ENCODE measurements around the gene KCP.

DNA sequence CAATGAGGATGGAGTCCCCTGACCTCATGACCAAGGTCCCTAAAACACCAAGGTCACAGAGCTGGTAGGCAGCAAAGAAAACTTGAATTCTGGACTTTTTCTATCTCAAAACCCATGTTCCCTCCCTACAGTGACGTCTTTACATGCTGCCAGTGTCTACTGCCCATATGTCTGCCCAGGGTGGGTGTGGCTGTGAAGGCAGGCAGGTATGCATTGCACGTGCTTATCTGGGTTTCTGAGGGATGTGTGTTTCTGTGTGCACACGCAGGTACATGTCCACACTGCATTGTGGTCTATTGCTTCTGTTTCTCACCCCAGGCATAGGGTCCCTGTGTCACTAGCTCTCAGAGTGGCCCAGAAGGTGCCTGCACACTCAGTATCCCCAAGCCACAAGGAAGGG, 34.4 kb downstream of the KCP start:
- TF ChIP-seq POLR2A (IDR thresholded peaks at IDR 0.05), result no peak
- TF ChIP-seq CTCF (IDR thresholded peaks at IDR 0.05), result no peak

All from lower leg skin (tissue), 3 donors.